Large intestine (tissue), 3 donors: ENCODE results near the gene IQCK. TPM values are rescaled to one million over a fixed set of nuclear protein-coding genes. Genes with fewer than 3 reads are reported as not detected.

Experiments used
- DNase-seq, 2 donors: peaks; one replicate each; pipeline versions ENCODE4 v3.0.0 to v3.0.0-alpha.2; 2013
- H3K27ac ChIP-seq: one replicate; pipeline ENCODE4 v1.5.1; 2013; ENCODE audit warnings: low read length
- H3K27me3 ChIP-seq: 2 replicates; pipeline ENCODE4 v1.6.1; 2013; ENCODE audit warnings: low read length; ENCODE audit not compliant: control insufficient read depth, insufficient read depth
- H3K36me3 ChIP-seq: 2 replicates; pipeline ENCODE4 v1.6.1; 2013; ENCODE audit warnings: low read length; ENCODE audit not compliant: control insufficient read depth, insufficient read depth
- H3K4me1 ChIP-seq: one replicate; pipeline ENCODE4 v1.6.1; 2013; ENCODE audit warnings: low read length; ENCODE audit not compliant: control insufficient read depth, insufficient read depth
- H3K4me3 ChIP-seq: one replicate; pipeline ENCODE4 v1.5.1; 2013; ENCODE audit warnings: low read length
- H3K9me3 ChIP-seq: one replicate; pipeline ENCODE4 v1.6.1; 2013; ENCODE audit warnings: mild to moderate bottlenecking, low read depth, low read length, moderate library complexity; ENCODE audit not compliant: control insufficient read depth
- WGBS: methylation state at CpG from one replicate; pipeline ENCODE4 v1.1.5; 2013; ENCODE audit warnings: low lambda C conversion rate; ENCODE audit not compliant: insufficient coverage; 5-methylcytosine and 5-hydroxymethylcytosine counted together
- polyA plus RNA-seq: library from polyadenylated mRNA; unstranded; fragments of 120-200 nt; gene quantifications from one replicate; pipeline ENCODE4 v1.2.1, GENCODE V29; 2013

IQCK gene
- polyA plus RNA-seq, 1 donor = 14.0 TPM

DNA sequence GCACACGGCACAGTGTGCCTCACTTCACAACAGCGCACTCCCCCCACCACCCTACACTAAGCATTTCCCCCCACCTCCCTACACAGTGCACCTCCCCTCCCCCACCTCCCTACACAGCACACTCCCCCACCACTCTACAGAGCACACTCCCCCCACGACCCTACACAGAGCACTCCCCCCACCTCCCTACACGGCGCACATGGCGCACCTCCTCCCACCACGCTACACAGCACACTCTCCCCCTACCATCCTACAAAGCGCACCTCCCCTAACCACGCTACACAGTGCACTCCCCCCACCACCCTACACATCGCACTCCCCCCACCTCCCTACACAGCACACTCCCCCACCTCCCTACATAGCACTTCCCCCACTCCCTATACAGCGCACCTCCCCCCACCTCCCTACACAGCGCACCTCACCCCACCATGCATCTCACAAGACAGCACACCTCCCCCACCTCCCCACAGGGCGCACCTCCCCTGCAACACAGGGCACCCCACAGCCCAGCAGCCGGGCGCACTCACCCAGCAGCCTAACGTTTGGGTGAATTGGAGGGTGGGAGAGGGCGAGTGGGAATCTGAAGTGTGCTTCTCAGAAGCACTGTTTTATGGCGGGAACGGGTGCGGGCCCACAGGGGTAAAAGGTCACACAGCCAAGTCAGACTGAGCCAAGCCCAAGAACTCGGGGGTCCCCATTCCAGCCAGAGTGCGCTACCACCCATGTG, 10.3 kb upstream of the IQCK start:
- 100% methylated on average over 1 of the region's 22 CpGs for WGBS
- no peak for DNase-seq
- Histone ChIP-seq H3K4me1 (peaks cover 6% of the 10 kb centered on the region), H3K27me3 (no peaks in the 10 kb centered on the region), H3K27ac (no peak overlapping the region), H3K36me3 (peaks cover 73% of the 10 kb centered on the region), H3K4me3 (no peak overlapping the region), H3K9me3 (no peaks in the 10 kb centered on the region)

DNA sequence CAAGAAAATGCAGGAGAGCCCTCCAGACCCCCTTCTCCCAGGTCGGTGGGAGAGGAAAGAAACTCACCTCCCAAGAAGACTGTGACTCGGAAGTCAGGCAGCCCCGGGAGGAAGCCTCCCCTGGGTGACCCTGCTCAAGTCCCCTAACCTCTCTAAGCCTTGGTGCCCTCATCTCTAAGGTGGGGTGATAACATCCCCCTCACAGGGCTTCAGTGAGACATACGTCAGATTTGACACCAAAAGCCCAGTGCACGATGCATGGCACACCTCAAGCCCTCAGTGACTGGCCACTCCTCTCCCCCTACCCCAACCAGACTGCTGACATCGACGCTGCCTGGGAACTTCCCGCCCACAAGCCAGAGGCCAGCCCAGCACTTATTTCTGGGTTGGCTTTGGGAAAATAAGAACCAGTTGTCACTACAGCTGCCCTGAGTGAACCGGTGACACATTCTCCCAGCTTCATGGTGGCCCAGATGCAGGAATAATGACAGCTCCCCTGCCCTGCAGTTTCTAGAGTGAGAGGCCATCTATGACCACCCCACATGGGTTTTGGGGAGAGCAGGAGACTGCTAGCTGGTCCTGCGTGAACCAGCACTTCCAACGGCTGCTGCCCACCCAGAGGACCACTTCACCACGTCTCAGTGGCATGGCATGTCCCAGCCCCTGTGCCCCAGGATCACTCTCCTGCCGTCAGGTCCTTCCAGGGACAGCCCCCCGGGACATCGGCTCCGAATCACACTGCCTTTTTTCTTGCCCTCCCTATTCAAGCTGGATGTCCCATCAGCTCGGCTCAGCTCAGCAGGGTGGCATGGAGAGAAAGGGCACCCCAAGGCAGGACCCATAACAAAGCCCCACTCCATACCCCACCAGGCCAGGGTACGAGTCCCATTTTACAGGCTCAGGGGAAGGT, 9.5 kb upstream of the IQCK start:
- Histone ChIP-seq H3K36me3 (peaks cover 72% of the 10 kb centered on the region), H3K27me3 (no peaks in the 10 kb centered on the region), H3K4me1 (peaks cover 6% of the 10 kb centered on the region), H3K9me3 (no peaks in the 10 kb centered on the region), H3K27ac (no peak overlapping the region), H3K4me3 (no peak overlapping the region)
- WGBS = no CpG with 5 or more reads among the region's 18 CpGs
- no peak for DNase-seq

DNA sequence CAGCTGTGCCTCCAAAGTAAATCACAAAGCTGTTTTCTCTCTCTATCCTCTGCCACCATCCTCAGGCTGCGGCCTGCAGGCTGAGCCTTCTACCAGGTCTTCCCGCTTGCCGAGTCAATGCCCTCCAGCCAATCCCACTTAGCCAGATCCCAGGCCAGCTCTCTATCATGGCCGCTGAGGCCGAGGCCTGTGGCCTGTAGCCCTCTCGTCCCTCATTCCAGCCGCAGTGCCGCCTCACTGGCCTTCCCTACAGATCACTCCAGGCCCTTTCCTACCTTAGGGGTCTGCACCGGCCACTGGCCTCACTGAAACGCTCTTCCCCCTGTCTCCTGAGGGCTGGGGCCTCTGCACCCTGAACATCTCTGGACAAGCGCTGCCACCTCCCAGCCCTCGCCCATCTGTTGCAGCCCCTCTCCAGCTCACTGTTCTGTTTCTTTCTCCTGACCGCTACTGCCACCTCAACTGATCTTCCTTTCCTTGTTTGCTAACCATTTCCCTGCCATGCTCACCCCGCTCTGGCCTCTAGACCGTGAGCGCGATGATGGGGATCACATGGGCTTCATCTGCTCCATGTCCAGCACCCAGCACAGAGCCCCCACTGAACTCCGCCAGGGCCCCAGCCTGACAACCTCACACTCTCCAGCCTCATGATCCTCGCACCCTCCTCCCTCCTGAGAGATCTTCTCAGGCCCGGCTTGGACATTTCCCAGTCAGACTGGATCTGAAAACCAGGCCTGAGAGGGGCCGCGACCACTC, 8.5 kb upstream of the IQCK start:
- 97% methylated on average over 5 of the region's 22 CpGs for WGBS
- H3K9me3 ChIP-seq = no peaks in the 10 kb centered on the region
- H3K4me1 ChIP-seq = peaks cover 6% of the 10 kb centered on the region
- DNase-seq = no peak
- no peak overlapping the region for H3K27ac ChIP-seq
- no peaks in the 10 kb centered on the region for H3K27me3 ChIP-seq
- peaks cover 72% of the 10 kb centered on the region for H3K36me3 ChIP-seq
- no peak overlapping the region for H3K4me3 ChIP-seq

DNA sequence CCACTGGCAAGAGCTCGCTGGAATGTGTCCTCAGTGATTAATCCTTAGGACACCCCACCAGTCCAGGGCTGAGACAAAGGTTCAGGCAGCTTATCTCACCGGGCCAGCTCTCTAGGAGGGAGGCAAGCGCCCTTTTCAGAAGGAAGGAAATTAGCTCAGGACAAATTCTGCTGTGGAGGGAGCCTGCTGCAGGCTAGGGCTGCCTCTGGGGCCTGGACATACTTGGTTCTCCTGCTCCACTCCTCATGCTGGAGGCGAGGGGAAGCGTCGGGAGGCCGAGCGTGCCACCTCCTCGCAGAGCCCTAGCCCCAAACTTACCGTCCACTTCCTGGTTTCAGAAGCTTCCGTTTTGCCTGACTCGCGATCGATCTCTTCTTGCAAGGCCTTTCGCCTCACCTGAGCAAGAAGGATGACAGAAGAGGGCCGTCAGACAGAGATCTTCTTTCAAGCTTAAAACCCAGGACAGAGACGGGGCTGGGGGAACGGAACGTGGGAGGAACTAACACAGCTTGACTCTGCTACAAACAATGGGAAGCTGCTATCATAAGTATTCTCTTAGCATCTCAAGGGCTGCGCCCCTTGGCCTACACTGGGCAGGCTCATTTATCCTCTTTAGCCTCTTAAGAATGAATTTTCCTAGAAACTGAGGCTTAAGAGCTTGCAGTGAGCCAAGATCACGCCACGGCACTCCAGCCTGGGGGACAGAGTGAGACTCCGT, 7.7 kb upstream of the IQCK start:
- Histone ChIP-seq H3K9me3 (no peaks in the 10 kb centered on the region), H3K4me1 (peaks cover 6% of the 10 kb centered on the region), H3K4me3 (no peak overlapping the region), H3K36me3 (peaks cover 68% of the 10 kb centered on the region), H3K27me3 (no peaks in the 10 kb centered on the region), H3K27ac (no peak overlapping the region)
- no peak for DNase-seq
- WGBS = no CpG with 5 or more reads among the region's 23 CpGs

DNA sequence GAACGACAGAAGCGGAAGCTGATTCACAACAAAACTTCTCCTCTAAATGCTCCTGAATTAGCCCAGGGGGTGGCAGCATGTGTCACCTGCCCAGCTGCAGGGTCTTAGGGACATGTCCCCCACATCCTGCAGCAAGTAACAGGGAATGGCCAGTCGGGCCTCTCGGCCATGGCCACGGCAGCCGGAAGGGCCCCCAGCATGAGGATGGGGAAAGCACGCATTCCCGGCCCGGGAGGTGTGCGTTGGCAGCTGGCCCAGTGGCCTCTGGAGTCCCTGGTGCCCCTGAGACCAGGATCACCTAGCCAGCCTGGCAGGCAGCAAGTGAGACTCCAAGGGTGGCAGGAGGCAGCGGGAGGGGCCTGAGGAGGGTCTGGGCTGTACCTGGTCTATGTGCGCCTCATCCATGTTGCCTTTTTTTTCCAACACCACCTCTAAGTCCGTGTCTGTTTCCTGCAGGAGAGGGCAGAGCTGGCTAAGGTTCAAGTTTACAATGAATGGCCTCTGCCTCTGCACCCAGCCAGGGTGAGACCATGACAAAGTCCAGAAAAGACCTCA, 7.0 kb upstream of the IQCK start:
- no CpG with 5 or more reads among the region's 13 CpGs for WGBS
- Histone ChIP-seq H3K9me3 (no peaks in the 10 kb centered on the region), H3K27ac (no peak overlapping the region), H3K4me1 (peaks cover 11% of the 10 kb centered on the region), H3K4me3 (no peak overlapping the region), H3K36me3 (peaks cover 61% of the 10 kb centered on the region), H3K27me3 (no peaks in the 10 kb centered on the region)
- no peak for DNase-seq

DNA sequence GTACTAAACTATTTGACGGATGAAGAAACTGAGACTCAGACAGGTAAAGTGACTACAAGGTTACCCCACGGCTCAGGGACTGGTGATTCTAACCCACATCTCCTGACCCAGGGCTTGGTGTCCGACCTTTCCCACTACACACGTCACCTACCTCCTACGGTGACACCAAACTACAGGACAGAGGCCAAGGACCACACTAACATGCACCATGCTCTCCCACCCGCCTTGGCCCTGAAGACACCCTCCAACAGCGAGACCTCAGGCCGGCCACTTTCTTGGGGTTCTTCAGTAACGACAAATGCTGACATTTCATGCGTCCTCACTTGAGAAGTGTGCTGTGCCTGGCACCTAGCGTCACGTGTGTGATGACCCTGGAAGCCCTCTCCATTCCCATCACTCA, 6.4 kb upstream of the IQCK start:
- no peak overlapping the region for H3K27ac ChIP-seq
- no peaks in the 10 kb centered on the region for H3K27me3 ChIP-seq
- H3K9me3 ChIP-seq = no peaks in the 10 kb centered on the region
- DNase-seq = no peak
- no peak overlapping the region for H3K4me3 ChIP-seq
- peaks cover 11% of the 10 kb centered on the region for H3K4me1 ChIP-seq
- WGBS = no CpG with 5 or more reads among the region's 12 CpGs
- peaks cover 59% of the 10 kb centered on the region for H3K36me3 ChIP-seq

DNA sequence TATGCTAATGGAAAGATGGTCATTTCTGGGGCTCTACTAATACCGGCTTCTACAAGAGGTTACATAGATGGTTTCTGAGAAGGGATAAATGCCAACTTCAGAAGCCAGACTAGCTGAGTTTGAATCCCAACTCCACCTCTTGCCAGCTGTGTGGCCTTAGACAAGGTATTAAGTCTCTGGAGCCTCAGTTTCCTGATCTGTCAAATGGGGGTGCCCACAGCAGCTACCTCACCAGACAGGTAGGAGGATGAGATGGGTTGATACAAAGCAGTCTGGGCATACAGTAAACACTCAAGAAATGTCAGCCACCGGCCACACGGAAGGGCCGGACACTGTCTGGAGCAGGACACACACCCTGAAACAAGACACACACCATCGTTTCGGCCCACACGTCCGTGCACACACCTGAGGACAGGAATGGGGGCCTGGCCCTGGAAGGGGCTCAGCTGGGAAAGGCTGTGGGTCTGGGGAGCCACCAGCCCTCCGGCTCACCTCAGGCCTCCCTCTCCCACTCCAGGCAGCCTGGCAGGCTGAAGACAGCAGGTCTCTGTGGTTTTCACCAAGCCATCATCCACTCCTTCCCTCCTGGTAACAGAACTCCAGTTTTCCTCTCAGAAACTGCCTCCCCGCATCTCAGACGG, 5.5 kb upstream of the IQCK start:
- Histone ChIP-seq H3K27me3 (no peaks in the 10 kb centered on the region), H3K36me3 (peaks cover 52% of the 10 kb centered on the region), H3K9me3 (no peaks in the 10 kb centered on the region), H3K4me3 (no peak overlapping the region), H3K4me1 (peaks cover 11% of the 10 kb centered on the region), H3K27ac (no peak overlapping the region)
- DNase-seq = no peak
- no CpG with 5 or more reads among the region's 11 CpGs for WGBS

DNA sequence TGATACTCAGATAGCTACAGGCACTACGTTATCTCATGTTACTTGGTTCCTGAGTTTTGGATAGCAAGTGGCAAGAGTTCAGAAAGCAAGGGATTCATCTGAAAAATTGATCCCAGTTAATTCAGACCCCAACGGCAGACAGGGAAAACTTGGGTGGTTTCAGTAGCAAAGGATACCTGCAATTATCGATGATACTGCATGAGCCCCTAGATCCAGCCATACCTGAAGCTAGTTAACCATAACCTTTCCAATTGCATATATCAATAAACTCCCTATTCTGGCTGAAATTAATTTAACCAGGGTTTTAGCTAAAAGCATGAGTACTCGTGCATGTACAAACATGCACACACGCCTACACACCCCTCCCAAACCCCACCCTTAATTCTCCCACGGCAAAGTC, 4.4 kb upstream of the IQCK start:
- Histone ChIP-seq H3K4me3 (no peak overlapping the region), H3K4me1 (peaks cover 5% of the 10 kb centered on the region), H3K36me3 (peaks cover 50% of the 10 kb centered on the region), H3K9me3 (no peaks in the 10 kb centered on the region), H3K27me3 (no peaks in the 10 kb centered on the region), H3K27ac (no peak overlapping the region)
- DNase-seq = no peak
- 55% methylated on average over 3 of the region's 6 CpGs for WGBS

DNA sequence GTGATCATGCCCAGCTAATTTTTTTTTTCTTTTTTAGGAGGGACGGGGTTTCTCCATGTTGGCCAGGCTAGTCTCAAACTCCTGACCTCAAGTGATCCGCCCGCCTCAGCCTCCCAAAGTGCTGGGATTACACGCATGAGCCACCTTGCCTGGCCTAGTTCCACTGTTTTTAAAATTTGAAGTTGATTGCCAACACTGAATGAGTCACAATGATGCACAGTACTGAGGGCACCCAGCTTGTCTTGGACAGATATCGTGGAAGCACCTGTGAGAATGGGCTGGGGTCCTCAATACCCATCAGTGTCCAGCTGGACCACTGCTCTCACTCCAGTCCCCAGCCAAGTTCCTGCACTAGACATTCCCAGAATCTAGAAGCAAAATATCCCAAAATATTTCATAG, 2.5 kb upstream of the IQCK start:
- Histone ChIP-seq H3K27me3 (no peaks in the 10 kb centered on the region), H3K4me1 (peaks cover 11% of the 10 kb centered on the region), H3K4me3 (no peak overlapping the region), H3K36me3 (peaks cover 32% of the 10 kb centered on the region), H3K27ac (no peak overlapping the region), H3K9me3 (no peaks in the 10 kb centered on the region)
- DNase-seq = no peak
- whole genome bisulfite sequencing = no CpG with 5 or more reads among the region's 5 CpGs
